ENCODE data around the gene CCDC81. TPM values are rescaled to one million over a fixed set of nuclear protein-coding genes. Genes with fewer than 3 reads are reported as not detected.

The CCDC81 gene
- total RNA-seq, 2 donors from 2014 or later: 0.51 TPM; not detected in 1

DNA sequence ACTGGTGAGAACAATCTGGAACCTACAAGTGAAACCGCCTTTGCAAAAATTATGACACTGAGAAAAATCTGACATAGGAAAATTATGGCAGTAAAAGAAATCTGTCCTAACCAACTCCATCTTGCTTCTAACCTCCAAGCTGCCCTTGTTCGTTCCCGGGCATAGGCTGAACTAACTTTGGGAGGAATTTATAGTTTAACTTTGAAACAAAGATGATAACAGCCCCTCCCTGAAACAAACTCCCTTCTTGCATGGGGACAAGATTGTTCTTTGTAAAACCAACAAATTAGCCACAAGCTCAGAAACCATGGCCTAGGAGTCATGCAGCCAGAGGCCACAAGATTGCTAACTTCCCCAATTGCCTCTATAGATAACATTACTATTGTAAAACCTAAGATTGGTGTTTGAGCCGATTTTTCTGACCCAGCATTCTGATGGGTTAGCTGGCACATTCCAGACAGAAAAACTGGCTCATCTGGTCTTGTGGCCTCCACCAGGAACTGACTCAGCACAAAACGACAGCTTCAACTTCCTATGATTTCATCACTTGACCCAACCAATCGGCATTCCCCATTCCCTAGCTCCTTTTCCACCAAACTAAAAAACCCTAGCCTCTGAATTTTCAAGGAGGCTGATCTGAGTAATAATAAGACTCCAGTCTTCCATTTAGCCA lies 3.6 kb upstream of the CCDC81 start:
- no peaks in the 10 kb centered on the region for H3K4me1 ChIP-seq
- DNase-seq (ENCODE audit: low spot score): no peak
- no peaks in the 10 kb centered on the region for H3K36me3 ChIP-seq
- TF ChIP-seq, protein P1, sequence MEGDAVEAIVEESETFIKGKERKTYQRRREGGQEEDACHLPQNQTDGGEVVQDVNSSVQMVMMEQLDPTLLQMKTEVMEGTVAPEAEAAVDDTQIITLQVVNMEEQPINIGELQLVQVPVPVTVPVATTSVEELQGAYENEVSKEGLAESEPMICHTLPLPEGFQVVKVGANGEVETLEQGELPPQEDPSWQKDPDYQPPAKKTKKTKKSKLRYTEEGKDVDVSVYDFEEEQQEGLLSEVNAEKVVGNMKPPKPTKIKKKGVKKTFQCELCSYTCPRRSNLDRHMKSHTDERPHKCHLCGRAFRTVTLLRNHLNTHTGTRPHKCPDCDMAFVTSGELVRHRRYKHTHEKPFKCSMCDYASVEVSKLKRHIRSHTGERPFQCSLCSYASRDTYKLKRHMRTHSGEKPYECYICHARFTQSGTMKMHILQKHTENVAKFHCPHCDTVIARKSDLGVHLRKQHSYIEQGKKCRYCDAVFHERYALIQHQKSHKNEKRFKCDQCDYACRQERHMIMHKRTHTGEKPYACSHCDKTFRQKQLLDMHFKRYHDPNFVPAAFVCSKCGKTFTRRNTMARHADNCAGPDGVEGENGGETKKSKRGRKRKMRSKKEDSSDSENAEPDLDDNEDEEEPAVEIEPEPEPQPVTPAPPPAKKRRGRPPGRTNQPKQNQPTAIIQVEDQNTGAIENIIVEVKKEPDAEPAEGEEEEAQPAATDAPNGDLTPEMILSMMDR (IDR thresholded peaks at IDR 0.05): no peak
- no peak overlapping the region for H3K27ac ChIP-seq
- no peaks in the 10 kb centered on the region for H3K27me3 ChIP-seq
- no peaks in the 10 kb centered on the region for H3K9me3 ChIP-seq
- H3K4me3 ChIP-seq: no peak overlapping the region

DNA sequence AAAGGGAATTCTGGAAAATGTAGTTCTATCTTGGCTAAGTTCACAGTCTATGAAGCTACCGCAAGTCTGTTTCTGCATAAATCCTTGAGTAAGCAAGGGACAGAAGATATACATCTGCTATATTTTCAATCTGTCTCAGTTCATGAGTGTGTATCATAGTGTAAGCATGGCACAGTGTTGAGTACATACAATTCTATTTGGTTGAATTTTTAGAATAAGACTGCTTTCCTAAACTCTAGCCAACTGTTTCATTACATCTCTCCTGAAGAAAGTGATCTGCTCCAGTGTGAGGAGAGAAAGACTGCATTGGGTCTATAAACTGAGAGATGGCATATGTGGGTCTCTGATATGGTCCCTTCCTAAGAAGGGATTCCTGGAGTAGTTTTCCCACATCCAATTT lies 2.6 kb upstream of the CCDC81 start:
- H3K9me3 ChIP-seq: no peaks in the 10 kb centered on the region
- TF ChIP-seq, protein P1 (IDR thresholded peaks at IDR 0.05): no peak
- DNase-seq (ENCODE audit: low spot score): no peak
- no peaks in the 10 kb centered on the region for H3K36me3 ChIP-seq
- no peak overlapping the region for H3K27ac ChIP-seq
- no peaks in the 10 kb centered on the region for H3K27me3 ChIP-seq
- H3K4me3 ChIP-seq: no peak overlapping the region
- no peaks in the 10 kb centered on the region for H3K4me1 ChIP-seq

DNA sequence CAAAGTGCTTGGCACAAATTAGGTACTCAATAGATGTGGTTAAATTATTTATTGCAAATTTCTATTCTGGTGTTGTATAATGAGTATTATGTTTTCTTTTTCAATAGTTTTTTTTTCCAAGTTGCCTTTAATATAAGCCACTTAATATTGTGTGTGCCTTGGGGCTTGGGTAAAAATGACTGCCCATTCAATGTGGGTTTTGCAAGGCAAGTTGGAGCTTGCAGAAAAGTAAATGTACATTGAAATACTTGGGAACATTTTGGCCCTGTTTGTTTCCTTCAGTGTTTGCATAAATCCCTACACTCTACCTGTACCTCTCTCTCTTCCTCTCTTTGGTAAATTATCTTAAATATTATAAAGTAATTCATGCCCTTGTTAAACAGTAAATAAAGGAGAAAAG lies 2.1 kb upstream of the CCDC81 start:
- Histone ChIP-seq H3K27me3 (no peaks in the 10 kb centered on the region), H3K4me3 (no peak overlapping the region), H3K27ac (no peak overlapping the region), H3K9me3 (no peaks in the 10 kb centered on the region), H3K36me3 (no peaks in the 10 kb centered on the region), H3K4me1 (no peaks in the 10 kb centered on the region)
- DNase-seq (ENCODE audit: low spot score): no peak
- TF ChIP-seq, protein P1 (IDR thresholded peaks at IDR 0.05): no peak

DNA sequence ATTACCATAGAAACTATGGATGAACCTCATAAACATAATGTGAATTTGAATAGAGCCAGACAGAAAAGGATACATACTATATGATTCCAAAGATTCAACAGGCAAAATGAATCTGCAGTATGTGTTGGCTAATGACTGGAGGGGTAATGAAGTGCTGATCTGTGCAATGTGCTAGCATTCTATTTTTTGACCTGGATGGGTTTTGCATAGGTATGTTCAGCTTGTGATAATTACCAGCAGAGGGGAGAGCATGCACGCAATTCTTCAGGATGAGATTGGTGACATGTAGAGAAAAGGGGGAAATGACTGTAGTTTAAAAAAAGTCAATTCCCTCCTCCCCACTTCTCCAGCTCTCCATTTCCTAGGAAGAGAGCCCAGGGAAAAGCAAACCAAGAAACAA lies 618 bp upstream of the CCDC81 start:
- Histone ChIP-seq H3K4me3 (peak overlapping the region in 1 of 2 donors; percentile 29), H3K9me3 (no peaks in the 10 kb centered on the region), H3K4me1 (no peaks in the 10 kb centered on the region), H3K27me3 (no peaks in the 10 kb centered on the region), H3K27ac (no peak overlapping the region), H3K36me3 (no peaks in the 10 kb centered on the region)
- TF ChIP-seq, protein P1 (IDR thresholded peaks at IDR 0.05): no peak
- no peak for DNase-seq (ENCODE audit: low spot score)

DNA sequence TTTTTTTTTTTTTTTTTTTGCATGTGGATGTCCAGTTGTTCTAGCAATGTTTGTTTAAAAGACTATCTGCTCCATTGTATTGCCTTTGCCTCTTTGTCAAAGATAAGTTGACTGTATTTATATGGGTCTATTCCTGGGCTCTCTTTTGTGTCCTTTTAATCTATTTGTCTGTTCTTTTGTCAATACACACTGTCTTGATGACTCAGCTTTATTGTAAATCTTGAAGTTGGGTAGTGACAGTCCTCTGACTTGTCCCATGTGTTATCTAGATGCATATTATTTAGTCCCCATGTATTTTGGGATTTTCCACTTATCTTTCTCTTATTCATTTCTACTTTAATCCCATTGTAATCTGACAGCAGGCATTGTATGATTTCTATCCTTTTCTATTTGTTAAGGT lies 3.3 kb downstream of the CCDC81 start:
- no peak overlapping the region for H3K4me3 ChIP-seq
- DNase-seq (ENCODE audit: low spot score): no peak
- H3K27ac ChIP-seq: no peak overlapping the region

More for the DNA sequence above, 3.3 kb downstream of the CCDC81 start:
- H3K36me3 ChIP-seq: no peaks in the 10 kb centered on the region
- TF ChIP-seq, protein P1 (IDR thresholded peaks at IDR 0.05): no peak
- no peaks in the 10 kb centered on the region for H3K9me3 ChIP-seq
- H3K27me3 ChIP-seq: no peaks in the 10 kb centered on the region
- H3K4me1 ChIP-seq: no peaks in the 10 kb centered on the region

Measured in right atrium auricular region (tissue), 2 donors.